ENCODE measurements around the gene DPF1. TPM values are rescaled to one million over a fixed set of nuclear protein-coding genes. Genes with fewer than 3 reads are reported as not detected.

DPF1 gene
- total RNA-seq, 4 donors from 2014 or later: not detected

- no peak overlapping the region for H3K4me3 ChIP-seq
- no peak overlapping the region for H3K27ac ChIP-seq
- no peaks in the 10 kb centered on the region for H3K9me3 ChIP-seq
- WGBS, 2 donors (ENCODE audit: low coverage in 1 of 2): 90 to 97% methylated on average over 2 to 7 of the region's 7 CpGs
- no peak for DNase-seq
- H3K27me3 ChIP-seq: no peaks in the 10 kb centered on the region
- peaks cover 0 to 55% (median 22%) of the 10 kb centered on the region in 4 donors for H3K36me3 ChIP-seq
- TF ChIP-seq POLR2A (IDR thresholded peaks at IDR 0.05): no peak
- no peak for TF ChIP-seq EP300 (IDR thresholded peaks at IDR 0.05; ENCODE audit: low read depth)
- TF ChIP-seq CTCF (IDR thresholded peaks at IDR 0.05): no peak
- no peak for TF ChIP-seq POLR2AphosphoS5 (IDR thresholded peaks at IDR 0.05)
- intact Hi-C loops (cut with DNase I; ENCODE audit: low total_unique reads): no loop called here
- no peaks in the 10 kb centered on the region for H3K4me1 ChIP-seq
- in situ Hi-C loops (cut with MboI; ENCODE audit: low pct_ligation_motif_present in 1 of 4, low pct_unique_long_range_greater_than_20kb in 1 of 4, low sequenced_read_pairs in 3 of 4): no loop called here
Observed at GRCh38 chr19:38162632-38163031, 61.4 kb downstream of the DPF1 start.

GRCh38 chr19:38162094-38162493 is 61.9 kb downstream of the DPF1 start:
- 100% methylated on average over 1 to 5 of the region's 5 CpGs for WGBS, 2 donors (ENCODE audit: low coverage in 1 of 2)
- Histone ChIP-seq H3K9me3 (no peaks in the 10 kb centered on the region), H3K4me3 (no peak overlapping the region), H3K4me1 (no peaks in the 10 kb centered on the region), H3K36me3 (peaks cover 0 to 53% (median 22%) of the 10 kb centered on the region in 4 donors), H3K27me3 (no peaks in the 10 kb centered on the region), H3K27ac (no peak overlapping the region)
- TF ChIP-seq CTCF (IDR thresholded peaks at IDR 0.05): no peak
- no peak for TF ChIP-seq POLR2A (IDR thresholded peaks at IDR 0.05)
- no peak for TF ChIP-seq EP300 (IDR thresholded peaks at IDR 0.05; ENCODE audit: low read depth)
- TF ChIP-seq POLR2AphosphoS5 (IDR thresholded peaks at IDR 0.05): no peak
- in situ Hi-C loops (cut with MboI; ENCODE audit: low pct_ligation_motif_present in 1 of 4, low pct_unique_long_range_greater_than_20kb in 1 of 4, low sequenced_read_pairs in 3 of 4) (no loop called here), intact Hi-C loops (cut with DNase I; ENCODE audit: low total_unique reads) (no loop called here)
- no peak for DNase-seq

Small RNAs within 50 kb of the gene (small RNA-seq; reads per million reads assigned to genes)
- gene RN7SL663P: 0 reads per million in 4 donors

Other genes with a start within 250 kb of the DPF1 start
- 100 to 1,000 TPM in 2 of 4 donors, 10 to 100 TPM in 2; 41.5 to 116 (median 80.0) TPM for gene PPP1R14A, start 32.2 kb upstream of the DPF1 start, total RNA-seq
- 1,000 to 10,000 TPM in 2 of 4 donors, 100 to 1,000 TPM in 2; 396 to 1,376 (median 946) TPM for gene SPINT2, start 40.4 kb upstream of the DPF1 start, total RNA-seq
- gene C19orf33, start 80.0 kb upstream of the DPF1 start, total RNA-seq: 1,000 to 10,000 TPM in 1 of 4 donors, 100 to 1,000 TPM in 2, 10 to 100 TPM in 1; 76.0 to 1,160 (median 338) TPM
- 10 to 100 TPM; 15.0 to 24.5 (median 18.4) TPM for gene YIF1B, start 91.7 kb upstream of the DPF1 start, total RNA-seq
- 10 to 100 TPM; 14.9 to 44.5 (median 17.6) TPM for gene KCNK6, start 95.6 kb upstream of the DPF1 start, total RNA-seq
- gene CATSPERG, start 111.6 kb upstream of the DPF1 start, total RNA-seq: 10 to 100 TPM in 3 of 4 donors, 1 to 10 TPM in 1; 7.0 to 59.5 (median 20.3) TPM
- gene PSMD8, start 150.3 kb upstream of the DPF1 start, total RNA-seq: 100 to 1,000 TPM in 1 of 4 donors, 10 to 100 TPM in 3; 28.1 to 171 (median 78.5) TPM
- not detected for gene GGN, start 163.8 kb upstream of the DPF1 start, total RNA-seq
- 1 to 10 TPM in 1 of 4 donors, under 1 TPM in 2, not detected in 1; 0.14 to 3.0 (median 0.48) TPM for gene SPRED3, start 164.5 kb upstream of the DPF1 start, total RNA-seq
- 100 to 1,000 TPM in 1 of 4 donors, 10 to 100 TPM in 3; 34.0 to 102 (median 41.2) TPM for gene FAM98C, start 178.9 kb upstream of the DPF1 start, total RNA-seq
- gene RASGRP4, start 202.0 kb upstream of the DPF1 start, total RNA-seq: 10 to 100 TPM in 1 of 4 donors, 1 to 10 TPM in 2, not detected in 1; 1.5 to 19.8 (median 1.7) TPM
- gene RYR1, start 209.5 kb upstream of the DPF1 start, total RNA-seq: 1 to 10 TPM in 3 of 4 donors, under 1 TPM in 1; 0.20 to 2.1 (median 1.4) TPM